Measurements from ENCODE around the gene ADAM17. TPM values are rescaled to one million over a fixed set of nuclear protein-coding genes. Genes with fewer than 3 reads are reported as not detected.
A peak's percentile ranks its signal among the peaks of the same experiment; 100 is the strongest.

ADAM17 gene
- total RNA-seq, 4 donors from 2014 or later = 26.9 to 39.4 (median 31.3) TPM

DNA sequence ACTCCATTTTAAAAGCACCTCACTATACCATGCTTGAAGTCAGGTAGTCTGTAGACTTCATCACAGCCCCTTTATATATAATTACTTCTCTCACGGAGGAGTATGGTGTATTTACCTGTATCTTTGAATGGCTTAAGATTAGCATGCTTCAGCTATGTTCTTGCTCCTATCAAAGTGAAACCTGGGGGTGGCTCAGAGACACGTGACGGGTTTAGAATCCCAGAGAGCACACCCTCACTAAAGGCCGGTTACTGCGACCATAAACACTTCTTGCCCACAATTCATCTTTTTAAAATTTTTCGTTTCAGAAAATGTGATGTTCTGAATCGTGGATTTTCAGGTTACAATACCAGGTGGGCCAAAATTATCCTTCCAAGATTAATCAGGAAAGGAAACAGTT, 77.7 kb downstream of the ADAM17 start:
- Histone ChIP-seq H3K27me3 (no peaks in the 10 kb centered on the region), H3K36me3 (peaks cover 23 to 28% of the 10 kb centered on the region in 2 donors), H3K27ac (no peak overlapping the region), H3K4me3 (replicated peaks in 1 of 3) (no peak overlapping the region), H3K9me3 (no peaks in the 10 kb centered on the region), H3K4me1 (peaks cover 11 to 15% of the 10 kb centered on the region in 2 donors)
- TF ChIP-seq, protein P1, sequence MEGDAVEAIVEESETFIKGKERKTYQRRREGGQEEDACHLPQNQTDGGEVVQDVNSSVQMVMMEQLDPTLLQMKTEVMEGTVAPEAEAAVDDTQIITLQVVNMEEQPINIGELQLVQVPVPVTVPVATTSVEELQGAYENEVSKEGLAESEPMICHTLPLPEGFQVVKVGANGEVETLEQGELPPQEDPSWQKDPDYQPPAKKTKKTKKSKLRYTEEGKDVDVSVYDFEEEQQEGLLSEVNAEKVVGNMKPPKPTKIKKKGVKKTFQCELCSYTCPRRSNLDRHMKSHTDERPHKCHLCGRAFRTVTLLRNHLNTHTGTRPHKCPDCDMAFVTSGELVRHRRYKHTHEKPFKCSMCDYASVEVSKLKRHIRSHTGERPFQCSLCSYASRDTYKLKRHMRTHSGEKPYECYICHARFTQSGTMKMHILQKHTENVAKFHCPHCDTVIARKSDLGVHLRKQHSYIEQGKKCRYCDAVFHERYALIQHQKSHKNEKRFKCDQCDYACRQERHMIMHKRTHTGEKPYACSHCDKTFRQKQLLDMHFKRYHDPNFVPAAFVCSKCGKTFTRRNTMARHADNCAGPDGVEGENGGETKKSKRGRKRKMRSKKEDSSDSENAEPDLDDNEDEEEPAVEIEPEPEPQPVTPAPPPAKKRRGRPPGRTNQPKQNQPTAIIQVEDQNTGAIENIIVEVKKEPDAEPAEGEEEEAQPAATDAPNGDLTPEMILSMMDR (IDR thresholded peaks at IDR 0.05) = no peak
- no peak for TF ChIP-seq POLR2A (IDR thresholded peaks at IDR 0.05)
- no peak for DNase-seq
- 92 to 94% methylated on average over 7 of the region's 7 CpGs for WGBS, 2 donors
- intact Hi-C loops (cut with DNase I) = loop anchor here (10.0 kb wide), 3 partner anchors 53 to 147 kb away; partner anchors contain the start of genes ADAM17, CPSF3 and ITGB1BP1

DNA sequence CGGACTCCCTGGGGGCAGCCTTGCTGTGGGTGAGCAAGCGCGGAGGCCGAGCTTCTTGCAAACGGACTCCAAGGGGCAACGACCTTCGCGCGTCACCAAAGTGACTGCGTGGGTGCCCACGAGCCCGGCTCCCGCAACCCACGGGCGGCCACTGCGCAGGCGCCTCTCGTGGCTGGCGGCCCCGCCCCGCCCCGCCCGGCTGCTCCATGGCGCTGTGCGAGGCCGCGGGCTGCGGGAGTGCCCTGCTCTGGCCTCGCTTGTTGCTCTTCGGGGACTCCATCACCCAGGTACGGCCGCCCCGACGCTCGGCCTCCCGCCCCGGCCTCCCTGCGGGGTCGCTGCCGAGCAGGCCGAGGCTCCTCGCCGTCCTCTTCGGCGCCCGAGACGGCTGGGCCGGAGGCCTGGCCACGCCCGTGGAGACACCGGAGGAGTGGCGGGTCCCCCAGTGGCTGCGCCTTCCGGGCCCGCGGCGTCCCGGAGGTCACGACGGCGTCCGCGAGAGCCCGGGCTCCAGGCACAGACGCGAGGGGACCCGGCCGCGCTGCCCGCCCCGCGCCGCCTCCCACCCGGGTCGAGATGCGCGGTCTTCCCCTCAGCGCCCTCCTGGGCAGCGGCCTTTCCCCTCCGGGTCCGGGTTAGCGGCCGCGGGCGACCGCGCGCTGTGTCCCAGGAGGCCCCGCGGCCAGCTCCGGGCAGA, 81.1 kb downstream of the ADAM17 start, which contains the start of gene IAH1:
IAH1 (plus strand) TSS at position 191 of the 697 bp plus-strand sequence; CDS start at position 207, 16 bp downstream.
- H3K27ac ChIP-seq = peak within 1 kb of the TSS; percentile 76 to 82 (median 82)
- WGBS, 2 donors = 0% methylated on average over 6 of the region's 91 CpGs; no CpG with 5 or more reads in 1 of the 2 donors

DNA sequence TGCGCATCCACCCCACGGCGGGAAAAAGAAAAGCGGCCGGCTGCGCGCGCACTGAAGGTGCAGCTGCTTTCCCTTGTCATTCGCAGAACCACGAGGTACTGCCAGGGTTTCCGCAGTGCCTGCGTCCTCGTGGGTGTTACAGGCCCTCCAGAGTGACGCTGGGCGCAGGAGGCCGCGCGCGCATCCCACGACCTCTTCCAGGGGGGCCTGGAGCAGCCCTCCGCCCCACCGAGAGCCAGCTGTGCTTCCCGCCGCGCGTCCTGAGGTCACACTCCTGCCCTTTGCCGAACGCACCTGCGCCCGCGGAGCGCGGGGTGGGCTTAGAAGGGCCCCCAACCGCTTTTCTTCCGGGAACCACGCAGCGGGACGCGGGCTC, 81.7 kb downstream of the ADAM17 start:
- Histone ChIP-seq H3K36me3 (no peaks in the 10 kb centered on the region), H3K4me1 (peaks cover 15 to 21% of the 10 kb centered on the region in 2 donors), H3K27ac (peak overlapping the region; percentile 76 to 82 (median 82)), H3K4me3 (replicated peaks in 1 of 3) (peak overlapping the region; percentile 56 to 73 (median 72)), H3K27me3 (no peaks in the 10 kb centered on the region), H3K9me3 (no peaks in the 10 kb centered on the region)
- DNase-seq = peak; percentile 61
- 3 to 7% methylated on average over 6 to 12 of the region's 39 CpGs for WGBS, 2 donors
- TF ChIP-seq POLR2A (IDR thresholded peaks at IDR 0.05) = no peak
- TF ChIP-seq, protein P1 (IDR thresholded peaks at IDR 0.05) = no peak
- intact Hi-C loops (cut with DNase I) = loop anchor here (10.0 kb wide), 3 partner anchors 49 to 151 kb away; partner anchors contain the start of genes ADAM17, CPSF3 and ITGB1BP1

More for the DNA sequence above, 81.1 kb downstream of the ADAM17 start, which contains the start of gene IAH1:
- Histone ChIP-seq H3K36me3 (no peaks in the 10 kb centered on the region), H3K9me3 (no peaks in the 10 kb centered on the region), H3K27me3 (no peaks in the 10 kb centered on the region), H3K4me1 (peaks cover 15 to 16% of the 10 kb centered on the region in 2 donors), H3K4me3 (replicated peaks in 1 of 3) (peak within 1 kb of the TSS; percentile 56 to 73 (median 72))
- intact Hi-C loops (cut with DNase I) = loop anchor here (10.0 kb wide), 3 partner anchors 50 to 150 kb away; partner anchors contain the start of genes ADAM17, CPSF3 and ITGB1BP1
- peak; percentile 55 to 61 for DNase-seq
- TF ChIP-seq, protein P1 (IDR thresholded peaks at IDR 0.05) = peak in 1 of 6 experiments; percentile 9
- TF ChIP-seq POLR2A (IDR thresholded peaks at IDR 0.05) = peak in 1 of 2 donors; percentile 65

DNA sequence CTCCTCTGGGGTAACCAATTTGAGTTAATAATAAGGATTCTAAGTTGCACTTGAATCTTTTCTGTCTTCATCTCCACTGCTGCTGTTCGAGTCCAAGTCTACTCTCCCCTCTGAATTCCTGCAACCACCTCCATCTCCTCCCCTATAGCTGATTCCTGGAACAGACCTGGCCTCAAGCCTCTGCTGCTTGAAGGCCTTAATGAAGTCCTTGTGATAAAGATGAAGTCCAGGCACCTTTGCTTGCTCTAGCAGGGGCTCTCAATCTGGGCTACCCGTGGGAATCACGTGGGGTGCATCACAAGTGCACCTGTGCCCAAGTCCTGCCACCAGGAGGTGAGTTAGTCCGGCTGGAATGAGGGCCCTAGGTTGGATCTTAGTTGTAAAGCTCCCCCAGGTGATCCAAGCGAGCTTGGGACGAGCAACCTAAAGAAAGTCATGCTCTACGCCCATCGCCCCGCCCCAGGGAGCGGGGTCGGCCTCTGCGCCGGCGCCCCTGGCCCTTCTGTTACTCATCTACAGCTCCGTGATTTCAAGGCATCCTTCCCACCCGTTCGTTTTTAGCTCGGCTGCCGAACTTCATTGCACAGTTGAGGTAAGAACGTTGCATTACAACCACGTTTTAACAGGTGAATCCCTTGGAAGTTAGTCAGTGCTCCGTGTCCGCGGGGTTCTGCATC, 82.2 kb downstream of the ADAM17 start:
- no peak for TF ChIP-seq POLR2A (IDR thresholded peaks at IDR 0.05)
- TF ChIP-seq, protein P1 (IDR thresholded peaks at IDR 0.05) = peak in 2 of 6 experiments; percentile 18 to 35
- intact Hi-C loops (cut with DNase I) = loop anchor here (10.0 kb wide), 3 partner anchors 49 to 151 kb away; partner anchors contain the start of genes ADAM17, CPSF3 and ITGB1BP1
- WGBS, 2 donors = 30 to 63% methylated on average over 11 to 24 of the region's 24 CpGs
- no peaks in the 10 kb centered on the region for H3K27me3 ChIP-seq
- no peaks in the 10 kb centered on the region for H3K9me3 ChIP-seq
- H3K36me3 ChIP-seq = no peaks in the 10 kb centered on the region
- peak overlapping the region; percentile 56 to 73 (median 72) for H3K4me3 ChIP-seq (replicated peaks in 1 of 3)
- H3K4me1 ChIP-seq = peaks cover 15 to 26% of the 10 kb centered on the region in 2 donors
- peak; percentile 52 to 55 for DNase-seq
- H3K27ac ChIP-seq = peak overlapping the region; percentile 76 to 82 (median 82)
